ENCODE data around the gene TEKT1.

GRCh38 chr17:6799738-6800137 is 31.8 kb downstream of the TEKT1 start:
- no peak for TF ChIP-seq CTCF (IDR thresholded peaks at IDR 0.05)
- TF ChIP-seq POLR2A (IDR thresholded peaks at IDR 0.05): no peak
